ENCODE results near the gene CDH13.

CDH13 gene

GRCh38 chr16:83648347-83648746 is 1021.6 kb downstream of the CDH13 start:
- Histone ChIP-seq H3K79me2 (ENCODE audit: control insufficient read depth, low read length) (no peaks in the 10 kb centered on the region), H3K36me3 (ENCODE audit: control insufficient read depth, low read length) (no peaks in the 10 kb centered on the region), H4K20me1 (ENCODE audit: control insufficient read depth, insufficient read depth, low read depth, low read length) (no peaks in the 10 kb centered on the region), H3K9me2 (replicated peaks; ENCODE audit: control insufficient read depth, low read length) (no peaks in the 10 kb centered on the region), H3K27ac (ENCODE audit: low read depth, low read length) (no peak overlapping the region), H3K9me3 (ENCODE audit: control insufficient read depth, insufficient read depth, low read length) (no peaks in the 10 kb centered on the region), H3K4me3 (ENCODE audit: low read length) (no peak overlapping the region), H3F3A (ENCODE audit: control insufficient read depth, insufficient read depth) (no peaks in the 10 kb centered on the region), H3K4me1 (ENCODE audit: control insufficient read depth, low read length) (no peaks in the 10 kb centered on the region), H3K27me3 (ENCODE audit: control insufficient read depth, low read length) (no peaks in the 10 kb centered on the region), H3K4me2 (ENCODE audit: low read length) (no peak overlapping the region)
- TF ChIP-seq EZH2phosphoT487 (IDR thresholded peaks at IDR 0.05; ENCODE audit: borderline replicate concordance, low read length) = no peak
- TF ChIP-seq CTCF (IDR thresholded peaks at IDR 0.05; ENCODE audit: low read depth, low read length, poor library complexity, severe bottlenecking) = no peak

- Histone ChIP-seq H3K4me3 (ENCODE audit: low read length) (no peak overlapping the region), H3K79me2 (ENCODE audit: control insufficient read depth, low read length) (no peaks in the 10 kb centered on the region), H3F3A (ENCODE audit: control insufficient read depth, insufficient read depth) (no peaks in the 10 kb centered on the region), H3K4me2 (ENCODE audit: low read length) (no peak overlapping the region), H3K9me3 (ENCODE audit: control insufficient read depth, insufficient read depth, low read length) (no peaks in the 10 kb centered on the region), H3K27me3 (ENCODE audit: control insufficient read depth, low read length) (no peaks in the 10 kb centered on the region), H3K27ac (ENCODE audit: low read depth, low read length) (no peak overlapping the region), H4K20me1 (ENCODE audit: control insufficient read depth, insufficient read depth, low read depth, low read length) (no peaks in the 10 kb centered on the region), H3K36me3 (ENCODE audit: control insufficient read depth, low read length) (no peaks in the 10 kb centered on the region), H3K4me1 (ENCODE audit: control insufficient read depth, low read length) (no peaks in the 10 kb centered on the region), H3K9me2 (replicated peaks; ENCODE audit: control insufficient read depth, low read length) (no peaks in the 10 kb centered on the region)
- TF ChIP-seq EZH2phosphoT487 (IDR thresholded peaks at IDR 0.05; ENCODE audit: borderline replicate concordance, low read length) = no peak
- no peak for TF ChIP-seq CTCF (IDR thresholded peaks at IDR 0.05; ENCODE audit: low read depth, low read length, poor library complexity, severe bottlenecking)
Measured at GRCh38 chr16:83651871-83652270, 1025.1 kb downstream of the CDH13 start.

- Histone ChIP-seq H3F3A (ENCODE audit: control insufficient read depth, insufficient read depth) (no peaks in the 10 kb centered on the region), H3K4me2 (ENCODE audit: low read length) (no peak overlapping the region), H3K36me3 (ENCODE audit: control insufficient read depth, low read length) (no peaks in the 10 kb centered on the region), H3K4me1 (ENCODE audit: control insufficient read depth, low read length) (no peaks in the 10 kb centered on the region), H3K9me3 (ENCODE audit: control insufficient read depth, insufficient read depth, low read length) (no peaks in the 10 kb centered on the region), H3K27ac (ENCODE audit: low read depth, low read length) (no peak overlapping the region), H3K4me3 (ENCODE audit: low read length) (no peak overlapping the region), H3K79me2 (ENCODE audit: control insufficient read depth, low read length) (no peaks in the 10 kb centered on the region), H4K20me1 (ENCODE audit: control insufficient read depth, insufficient read depth, low read depth, low read length) (no peaks in the 10 kb centered on the region), H3K27me3 (ENCODE audit: control insufficient read depth, low read length) (no peaks in the 10 kb centered on the region), H3K9me2 (replicated peaks; ENCODE audit: control insufficient read depth, low read length) (no peaks in the 10 kb centered on the region)
- TF ChIP-seq EZH2phosphoT487 (IDR thresholded peaks at IDR 0.05; ENCODE audit: borderline replicate concordance, low read length) = no peak
- TF ChIP-seq CTCF (IDR thresholded peaks at IDR 0.05; ENCODE audit: low read depth, low read length, poor library complexity, severe bottlenecking) = no peak
Measured at GRCh38 chr16:83652943-83653342, 1026.2 kb downstream of the CDH13 start.

- no peak overlapping the region for H3K4me2 ChIP-seq (ENCODE audit: low read length)
- no peaks in the 10 kb centered on the region for H3K36me3 ChIP-seq (ENCODE audit: control insufficient read depth, low read length)
- H3F3A ChIP-seq (ENCODE audit: control insufficient read depth, insufficient read depth) = no peaks in the 10 kb centered on the region
- H3K27ac ChIP-seq (ENCODE audit: low read depth, low read length) = no peak overlapping the region
- no peaks in the 10 kb centered on the region for H3K79me2 ChIP-seq (ENCODE audit: control insufficient read depth, low read length)
- H3K4me1 ChIP-seq (ENCODE audit: control insufficient read depth, low read length) = no peaks in the 10 kb centered on the region
- H3K9me3 ChIP-seq (ENCODE audit: control insufficient read depth, insufficient read depth, low read length) = no peaks in the 10 kb centered on the region
- TF ChIP-seq CTCF (IDR thresholded peaks at IDR 0.05; ENCODE audit: low read depth, low read length, poor library complexity, severe bottlenecking) (no peak), EZH2phosphoT487 (IDR thresholded peaks at IDR 0.05; ENCODE audit: borderline replicate concordance, low read length) (no peak)
- no peak overlapping the region for H3K4me3 ChIP-seq (ENCODE audit: low read length)
- no peaks in the 10 kb centered on the region for H3K27me3 ChIP-seq (ENCODE audit: control insufficient read depth, low read length)
- H3K9me2 ChIP-seq (replicated peaks; ENCODE audit: control insufficient read depth, low read length) = no peaks in the 10 kb centered on the region
- no peaks in the 10 kb centered on the region for H4K20me1 ChIP-seq (ENCODE audit: control insufficient read depth, insufficient read depth, low read depth, low read length)
Measured at GRCh38 chr16:83653785-83654184, 1027.0 kb downstream of the CDH13 start.

All from DOHH2 (cell line).